Left cardiac atrium (tissue), 4 donors: Measurements from ENCODE around the gene SCIN. TPM values are rescaled to one million over a fixed set of nuclear protein-coding genes. Genes with fewer than 3 reads are reported as not detected.

Experiments used
- ATAC-seq, 2 donors: fragments of 200-7000 bp; cut with Tn5 transposase; one replicate each; pipeline ENCODE4 v1.9.1; 2020; ENCODE audit warnings: mild to moderate bottlenecking in 2 of 2, moderate library complexity in 2 of 2
- DNase-seq: peaks from one replicate; pipeline ENCODE4 v3.0.0-alpha.2; 2020
- intact Hi-C, 2 donors: fragments of 100-400 bp; cut with DNase I; formaldehyde crosslinking; loops; one replicate each; pipeline versions ENCODE4 v1.14.1 to v1.15.1; 2022 to 2023
- total RNA-seq, 2 donors: library from RNA; stranded (reverse); fragmentation: NEBNext Ultra II Directional; extraction: Animal tissue kit (Norgen Biotek cat#: 25700); gene quantifications; one replicate each; pipeline ENCODE4 v1.2.1, GENCODE V29; 2021
- donor health status: DM: no; HTN: yes; CAD: no.
- donor health status: DM: no; HTN: yes; CAD: no; lungs with severe emphysema.
- donor health status: DM: yes; HTN: yes; CAD: no.
- donor health status: Dilated cardiomyopathy.

Gene SCIN
- total RNA-seq, 2 donors from 2014 or later: 0.10 to 1.3 TPM

DNA sequence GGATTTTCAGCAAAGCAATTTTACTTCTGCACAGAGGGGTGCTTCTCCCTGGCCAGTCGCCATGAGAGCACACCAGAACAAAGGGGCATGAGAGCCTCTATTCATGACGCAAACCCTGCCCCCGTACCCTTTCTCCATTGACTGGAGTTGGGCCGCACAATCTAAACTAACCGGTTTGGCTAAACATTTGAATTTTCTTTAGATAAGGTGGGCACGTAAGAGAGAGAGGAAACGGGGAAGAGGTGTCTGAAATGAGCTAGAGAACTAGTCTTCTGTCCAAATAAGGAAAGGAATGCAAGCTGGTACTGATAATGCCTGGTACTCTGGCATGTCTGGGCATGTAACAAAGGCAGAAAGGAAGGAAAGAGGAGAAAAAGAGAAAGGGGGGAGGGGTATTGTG lies 13.2 kb upstream of the SCIN start:
- intact Hi-C loops: no loop called here
- DNase-seq: no peak
- no peak for ATAC-seq

DNA sequence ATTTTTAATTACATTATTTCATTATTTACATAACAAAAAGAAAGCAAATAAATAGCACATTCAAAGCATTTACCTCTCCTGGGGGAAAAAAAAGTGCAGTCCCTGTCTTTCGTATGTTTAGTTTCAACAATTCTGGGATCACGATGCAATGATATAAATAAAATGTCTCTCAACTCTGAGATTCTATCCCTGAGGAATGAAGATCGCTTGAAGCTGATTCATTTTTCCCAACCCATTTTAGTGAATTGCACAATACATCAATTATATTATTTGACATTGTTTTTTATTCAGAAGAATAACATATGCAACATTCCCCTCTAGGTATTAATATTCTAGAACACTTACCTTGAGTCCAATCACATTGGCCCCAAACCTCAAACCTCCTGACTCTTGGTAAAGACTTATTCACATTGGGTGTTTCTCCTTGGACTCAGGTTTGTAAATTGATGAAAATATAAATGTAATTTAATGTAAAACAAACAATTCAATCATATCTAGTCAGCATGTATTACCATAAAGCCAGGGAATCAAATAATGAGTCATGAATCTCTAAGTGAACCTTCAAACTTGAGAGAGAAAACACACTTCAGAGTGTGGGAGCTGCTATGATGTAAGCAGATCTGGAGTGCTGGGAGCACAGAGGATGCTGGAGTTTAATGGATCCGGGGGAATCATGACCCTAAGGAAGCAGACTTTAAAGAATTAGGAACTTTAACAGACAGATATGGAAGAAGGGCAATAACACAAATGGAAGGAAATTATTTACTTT lies 5.3 kb upstream of the SCIN start:
- no peak for DNase-seq
- intact Hi-C loops: no loop called here
- ATAC-seq: no peak

DNA sequence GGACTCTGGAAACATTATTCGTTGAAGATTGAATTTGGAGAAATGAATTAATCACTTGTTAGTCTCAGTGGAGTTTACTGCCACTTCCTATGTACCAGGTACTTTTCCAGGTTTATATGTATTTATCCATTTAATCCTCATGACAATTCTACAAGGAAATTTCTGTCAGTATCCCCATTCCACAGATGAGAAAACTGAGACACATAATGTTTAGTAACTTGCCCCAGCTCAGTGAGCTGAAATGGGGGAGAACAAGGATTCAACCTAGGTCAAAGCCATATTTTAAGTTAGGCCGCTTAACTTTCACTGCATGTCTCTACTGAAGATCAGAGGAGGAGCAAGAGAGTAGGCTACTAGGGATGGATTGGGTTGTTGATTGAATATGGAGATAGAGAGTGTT lies 4.6 kb upstream of the SCIN start:
- no peak for DNase-seq
- no peak for ATAC-seq
- intact Hi-C loops: no loop called here

DNA sequence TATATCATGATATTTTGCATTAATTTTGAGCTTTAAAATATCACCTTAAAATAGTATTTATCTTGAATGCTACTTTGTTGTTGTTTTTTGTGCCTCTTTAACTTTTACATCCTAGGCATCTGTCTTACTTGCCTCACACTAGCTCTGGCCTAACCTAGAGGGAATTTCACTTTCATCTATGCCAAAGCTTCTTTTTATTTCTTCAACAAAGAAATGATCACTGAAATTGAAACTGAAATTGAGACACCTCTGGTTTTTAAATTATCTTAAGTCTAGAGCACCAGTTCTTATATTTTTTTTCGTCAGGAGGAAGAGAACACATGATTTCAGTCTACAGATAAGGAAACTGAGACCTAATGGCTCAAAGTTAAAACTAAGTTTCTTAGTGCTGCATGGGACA lies 3.5 kb upstream of the SCIN start:
- intact Hi-C loops: no loop called here
- ATAC-seq (no peak), DNase-seq (no peak)

DNA sequence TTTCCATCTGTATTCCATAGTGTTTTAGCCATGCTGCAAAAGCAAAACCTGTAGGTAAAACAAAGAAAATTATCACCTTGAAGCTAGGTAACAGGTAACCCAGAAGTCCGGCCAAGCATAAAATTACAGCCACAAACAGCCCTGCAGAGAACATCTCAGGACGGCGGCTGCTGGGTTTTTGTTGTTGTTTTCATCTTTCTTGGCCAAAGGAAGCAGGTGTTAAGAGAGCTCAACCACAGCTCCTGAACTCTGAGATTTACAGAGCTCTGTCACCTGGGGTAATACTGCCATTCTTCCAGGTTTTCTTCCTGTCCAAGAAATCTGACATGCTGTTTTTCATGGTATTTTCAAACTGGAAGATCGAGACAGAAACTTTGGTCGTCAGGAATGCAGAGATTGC lies 847 bp upstream of the SCIN start:
- intact Hi-C loops: no loop called here
- DNase-seq (no peak), ATAC-seq (no peak)

DNA sequence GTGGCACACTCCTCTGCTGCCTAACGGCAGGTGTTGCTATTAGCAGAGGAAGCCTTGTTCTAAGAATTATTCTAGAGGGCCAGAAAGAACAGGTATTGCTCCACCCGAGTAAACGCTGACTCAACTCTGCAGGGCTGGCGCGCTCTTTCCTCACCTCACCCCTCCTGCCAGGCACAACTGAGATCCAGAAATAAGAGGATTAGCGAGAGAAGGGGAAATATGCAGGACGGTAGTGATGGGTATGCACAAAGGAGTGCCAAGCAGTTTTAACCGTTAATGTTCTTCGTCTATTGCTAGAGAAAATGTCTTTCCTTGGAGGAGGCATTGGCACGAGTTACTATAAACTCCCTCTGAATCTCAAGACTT lies 369 bp upstream of the SCIN start:
- DNase-seq (no peak), ATAC-seq (peak; percentile 62 to 89)
- intact Hi-C loops: no loop called here

DNA sequence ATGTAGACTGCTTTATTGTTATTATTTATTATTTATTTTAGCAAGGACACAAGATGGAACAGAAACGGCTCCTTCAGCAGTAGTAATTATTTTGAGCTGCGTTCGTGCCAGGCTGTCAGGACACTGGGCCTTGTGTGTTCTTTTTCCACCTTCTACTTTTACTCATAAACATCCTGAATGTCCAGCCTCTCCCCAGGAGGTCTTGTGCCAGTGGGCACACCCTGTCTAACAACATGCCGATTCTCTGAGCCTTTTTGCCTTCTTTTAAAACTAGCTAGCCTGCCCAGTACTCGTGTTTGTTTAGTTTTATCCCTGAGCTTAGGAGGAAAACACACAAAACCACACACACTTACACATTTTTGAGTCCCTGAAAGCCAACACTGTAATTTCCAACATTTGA lies 1.2 kb downstream of the SCIN start:
- DNase-seq (no peak), ATAC-seq (no peak)
- intact Hi-C loops: no loop called here

DNA sequence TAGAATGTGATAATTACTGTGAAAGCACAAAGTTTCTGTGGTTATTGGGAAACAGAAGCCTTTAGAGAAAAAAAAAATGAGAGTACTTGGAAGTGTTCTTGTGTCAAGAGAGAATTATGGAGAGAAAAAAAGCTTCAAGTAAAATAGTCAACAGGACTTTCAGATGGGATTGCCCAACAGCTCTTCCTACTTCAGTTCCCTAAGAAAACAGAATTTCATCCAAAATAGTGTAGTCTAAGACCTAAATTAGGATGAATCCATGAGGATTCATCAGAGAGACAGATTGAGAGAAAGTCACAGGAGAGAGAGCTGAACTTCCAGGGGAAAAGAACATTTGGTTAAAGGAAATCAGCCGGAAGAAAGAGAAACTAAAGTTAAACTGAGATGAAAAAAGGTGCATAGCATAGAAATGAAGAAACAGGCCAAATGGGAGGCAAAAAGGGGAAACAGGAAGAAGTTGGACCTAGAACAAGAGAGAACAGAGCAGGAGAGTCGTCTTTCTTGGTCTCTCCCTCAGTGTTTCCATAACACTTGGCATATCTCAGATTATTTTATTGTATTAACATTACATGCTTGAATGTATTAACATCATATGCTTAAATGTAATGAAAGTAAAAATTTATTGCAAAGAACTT lies 2.5 kb downstream of the SCIN start:
- ATAC-seq: no peak
- no peak for DNase-seq
- intact Hi-C loops: no loop called here

DNA sequence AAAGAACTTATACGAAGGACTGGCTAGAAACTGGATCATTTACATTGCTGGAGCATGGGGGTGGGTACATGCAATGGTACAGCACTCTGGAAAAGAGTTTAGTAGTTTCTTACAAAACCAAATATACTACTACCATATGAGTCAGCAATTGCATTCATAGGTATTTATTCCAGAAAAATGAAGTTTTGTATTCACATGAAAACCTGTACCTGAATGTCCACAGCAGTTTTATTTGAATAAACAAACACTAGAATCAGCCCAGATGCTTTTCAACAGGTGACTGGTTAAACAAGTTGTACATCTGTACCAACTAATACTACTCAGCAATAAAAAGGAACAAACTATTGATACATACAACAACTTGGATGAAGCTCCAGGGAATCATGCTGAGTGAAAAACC lies 3.4 kb downstream of the SCIN start:
- DNase-seq (no peak), ATAC-seq (no peak)
- intact Hi-C loops: no loop called here

DNA sequence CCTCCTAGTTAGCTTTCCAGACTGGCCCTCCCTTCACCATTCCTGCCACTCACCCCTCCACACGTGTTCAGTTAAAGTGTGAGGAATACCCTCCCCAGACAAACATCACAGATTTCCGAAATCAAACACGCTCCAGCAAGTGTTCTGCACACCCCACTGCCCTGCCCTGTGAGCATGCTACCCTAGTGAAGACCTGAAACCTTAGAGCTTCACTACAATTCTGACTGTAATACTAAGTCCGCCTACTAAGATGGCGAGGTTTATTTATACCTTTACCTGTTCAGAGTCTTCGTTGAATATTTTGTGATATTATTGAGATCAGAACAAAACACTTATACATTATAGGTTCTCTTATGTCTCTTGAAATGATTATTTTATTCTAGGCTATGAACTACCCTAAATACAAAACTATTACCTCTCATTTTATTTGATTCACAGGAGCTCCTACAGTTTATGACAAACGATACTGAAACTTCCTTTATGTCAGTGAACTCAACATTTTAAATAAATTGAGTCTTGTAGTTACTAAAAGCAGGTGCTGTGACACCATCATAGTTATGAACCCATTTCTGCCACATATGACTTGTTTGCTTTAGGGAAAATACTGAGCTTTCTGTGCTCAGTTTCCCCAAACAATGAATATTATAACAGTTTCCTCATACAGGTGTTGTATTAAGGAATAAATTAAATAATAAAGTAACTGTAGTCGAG lies 8.6 kb downstream of the SCIN start:
- intact Hi-C loops: no loop called here
- DNase-seq (no peak), ATAC-seq (no peak)

DNA sequence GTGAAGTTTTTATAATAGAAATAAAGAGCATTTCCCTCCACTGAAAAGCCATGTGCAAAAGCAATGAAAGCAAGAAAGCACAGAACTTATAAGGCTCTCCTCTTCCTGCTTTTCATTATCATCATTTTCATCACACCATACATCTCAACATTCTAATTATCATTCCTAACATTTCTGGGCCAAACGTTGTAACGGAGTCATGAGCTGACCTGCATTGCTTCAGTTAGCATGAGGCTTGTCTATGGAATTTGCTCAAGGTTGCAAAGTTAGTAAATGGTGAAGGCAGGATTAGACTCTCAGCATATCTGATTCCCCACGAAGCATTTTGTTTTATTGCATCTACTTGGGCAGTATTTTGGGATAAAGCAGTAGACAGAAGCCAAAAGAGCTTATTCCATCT lies 11.4 kb downstream of the SCIN start:
- DNase-seq: no peak
- intact Hi-C loops: no loop called here

DNA sequence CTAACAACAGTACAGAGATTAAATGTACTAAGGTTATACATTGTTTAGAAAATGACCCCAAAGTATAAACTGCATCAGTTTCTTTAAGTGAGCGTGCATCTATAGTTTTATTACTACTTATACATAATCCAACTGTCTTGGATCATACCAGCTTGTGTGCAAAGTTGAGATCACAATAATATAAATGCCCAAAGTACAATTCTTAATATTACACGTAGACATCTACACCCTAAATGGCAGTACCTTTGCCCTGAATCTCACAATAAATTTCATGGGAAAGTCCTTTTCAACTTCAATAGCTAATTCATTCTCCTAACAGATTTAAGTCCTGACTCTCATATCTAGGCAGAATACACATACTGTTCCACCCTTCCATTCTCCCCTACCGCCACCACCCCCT lies 11.8 kb downstream of the SCIN start:
- no peak for DNase-seq
- intact Hi-C loops: no loop called here
- no peak for ATAC-seq

More for the DNA sequence above, 11.4 kb downstream of the SCIN start:
- no peak for ATAC-seq

DNA sequence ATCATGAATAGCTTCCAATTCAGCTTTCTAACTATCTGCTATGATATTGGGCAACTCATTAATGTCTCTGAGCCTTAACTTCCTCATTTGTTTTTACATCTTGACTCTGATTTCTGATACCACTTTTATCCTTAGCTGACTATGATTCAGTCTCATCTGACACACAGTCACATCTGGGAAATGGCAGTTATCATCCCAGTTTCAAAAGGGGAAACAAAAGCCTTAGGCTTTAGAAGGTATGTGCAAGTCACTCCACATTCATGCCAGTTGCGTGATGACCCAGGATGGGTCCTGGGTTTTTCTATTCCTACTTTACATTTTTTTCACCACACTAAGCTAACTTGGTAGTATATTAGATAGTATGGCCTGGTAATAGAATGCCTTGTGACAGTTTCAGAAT lies 12.7 kb downstream of the SCIN start:
- DNase-seq (no peak), ATAC-seq (no peak)
- intact Hi-C loops: no loop called here

DNA sequence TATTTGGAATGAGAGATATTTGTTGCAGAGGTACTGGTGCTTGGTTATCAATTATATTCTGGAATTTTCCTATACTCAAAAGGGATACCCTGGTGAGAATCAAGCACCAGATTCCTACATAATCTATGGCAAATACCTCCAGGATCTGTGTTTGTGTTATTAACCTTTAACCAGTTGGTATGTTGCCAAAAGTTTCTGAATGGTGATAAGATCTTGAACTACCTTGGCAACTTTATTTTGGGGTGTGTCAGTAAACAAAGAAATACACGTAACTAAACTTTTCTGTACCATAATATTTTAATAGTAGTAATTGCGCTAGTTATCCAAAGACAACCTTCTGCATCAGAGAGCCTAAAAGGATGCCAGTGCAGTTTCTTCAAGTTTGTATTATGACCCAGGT lies 13.4 kb downstream of the SCIN start:
- intact Hi-C loops: no loop called here
- ATAC-seq (no peak), DNase-seq (no peak)

DNA sequence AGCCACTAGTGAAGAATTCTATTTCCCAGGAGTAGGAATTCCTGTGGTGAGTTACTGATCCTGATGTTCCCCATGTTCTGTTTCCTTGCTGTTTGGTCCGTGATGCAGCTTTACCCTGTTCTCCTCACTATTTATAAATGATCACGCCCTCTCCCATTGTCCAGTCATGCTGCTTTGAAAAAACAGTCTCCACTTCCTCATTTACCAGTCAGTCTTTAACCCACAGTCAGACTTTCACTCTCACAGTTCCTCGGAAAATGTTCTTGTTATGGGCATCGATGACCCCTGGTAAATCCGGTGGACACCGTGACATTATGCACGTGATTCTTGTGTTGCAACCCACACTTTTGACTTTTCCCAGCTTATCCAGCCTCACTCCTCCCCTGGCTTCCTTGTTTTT lies 14.4 kb downstream of the SCIN start:
- ATAC-seq (peak; percentile 53 to 66), DNase-seq (no peak)
- intact Hi-C loops: no loop called here

DNA sequence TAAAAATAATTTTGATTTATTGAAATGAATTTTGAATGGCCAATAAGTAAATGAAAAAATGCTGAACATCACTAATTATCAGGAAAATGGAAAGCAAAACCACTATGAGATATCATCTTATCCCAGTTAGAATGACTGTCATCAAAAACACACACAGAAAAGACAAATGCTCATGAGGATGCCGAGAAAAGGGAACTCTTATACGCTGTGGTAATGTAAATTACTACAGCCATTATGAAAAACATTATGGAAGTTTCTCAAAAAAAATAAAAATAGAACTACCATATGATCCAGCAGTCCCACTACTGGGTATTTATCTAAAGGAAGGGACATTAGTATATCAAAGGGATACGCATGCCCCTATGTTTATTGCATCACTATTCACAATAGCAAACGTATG lies 15.8 kb downstream of the SCIN start:
- intact Hi-C loops: no loop called here
- ATAC-seq (no peak), DNase-seq (no peak)

DNA sequence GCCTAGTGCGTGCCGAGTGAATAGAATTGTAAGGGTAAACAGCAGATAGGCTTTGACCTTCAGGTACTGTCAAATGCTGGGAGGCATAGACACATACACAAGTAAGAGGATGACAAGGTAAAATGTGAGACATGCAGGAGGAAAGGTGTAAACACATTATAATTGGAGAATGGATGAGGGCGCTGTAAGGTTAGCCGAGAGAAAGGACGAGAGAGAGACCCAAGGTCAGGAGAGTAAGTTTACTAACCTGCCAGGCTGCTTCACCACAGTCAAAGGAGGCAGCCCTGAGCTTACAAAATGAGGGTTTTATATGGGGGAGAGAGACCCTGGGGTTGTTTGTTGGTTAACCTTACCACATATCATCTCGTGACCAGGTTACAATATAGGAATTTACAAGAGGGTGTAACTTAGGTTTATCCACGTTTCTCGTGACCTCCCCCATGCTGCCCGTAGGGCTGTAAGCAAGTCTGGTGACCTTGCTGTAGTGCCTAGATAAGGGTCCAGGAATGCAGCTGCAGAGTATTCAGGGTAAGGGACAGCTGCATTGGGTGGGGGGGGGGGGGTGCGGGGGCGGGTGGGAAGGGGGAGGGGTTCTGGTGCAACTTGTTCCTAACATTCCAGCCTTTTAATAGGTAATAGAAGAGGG lies 17.9 kb downstream of the SCIN start:
- no peak for DNase-seq
- no peak for ATAC-seq

DNA sequence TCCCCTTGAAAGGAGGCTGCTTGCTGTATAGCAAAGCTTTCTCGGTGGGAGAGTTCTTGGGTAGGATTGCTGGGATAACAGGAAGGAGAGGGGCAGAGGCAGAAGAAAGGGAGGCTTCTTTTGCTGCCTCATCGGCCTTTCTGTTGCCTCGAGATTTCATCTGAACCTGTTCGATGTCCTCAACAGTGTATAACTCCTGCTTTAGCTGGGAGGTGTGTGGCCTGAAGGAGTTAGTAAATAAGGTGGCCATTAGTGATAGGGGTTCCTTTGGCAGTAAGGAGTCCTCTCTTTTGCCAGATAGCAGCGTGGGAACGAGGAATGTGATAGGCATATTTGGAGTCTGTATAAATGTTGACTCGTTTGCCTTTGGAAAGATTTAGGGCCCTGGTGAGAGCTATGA lies 20.0 kb downstream of the SCIN start:
- intact Hi-C loops: no loop called here
- no peak for DNase-seq
- ATAC-seq: no peak

More for the DNA sequence above, 17.9 kb downstream of the SCIN start:
- intact Hi-C loops: no loop called here

DNA sequence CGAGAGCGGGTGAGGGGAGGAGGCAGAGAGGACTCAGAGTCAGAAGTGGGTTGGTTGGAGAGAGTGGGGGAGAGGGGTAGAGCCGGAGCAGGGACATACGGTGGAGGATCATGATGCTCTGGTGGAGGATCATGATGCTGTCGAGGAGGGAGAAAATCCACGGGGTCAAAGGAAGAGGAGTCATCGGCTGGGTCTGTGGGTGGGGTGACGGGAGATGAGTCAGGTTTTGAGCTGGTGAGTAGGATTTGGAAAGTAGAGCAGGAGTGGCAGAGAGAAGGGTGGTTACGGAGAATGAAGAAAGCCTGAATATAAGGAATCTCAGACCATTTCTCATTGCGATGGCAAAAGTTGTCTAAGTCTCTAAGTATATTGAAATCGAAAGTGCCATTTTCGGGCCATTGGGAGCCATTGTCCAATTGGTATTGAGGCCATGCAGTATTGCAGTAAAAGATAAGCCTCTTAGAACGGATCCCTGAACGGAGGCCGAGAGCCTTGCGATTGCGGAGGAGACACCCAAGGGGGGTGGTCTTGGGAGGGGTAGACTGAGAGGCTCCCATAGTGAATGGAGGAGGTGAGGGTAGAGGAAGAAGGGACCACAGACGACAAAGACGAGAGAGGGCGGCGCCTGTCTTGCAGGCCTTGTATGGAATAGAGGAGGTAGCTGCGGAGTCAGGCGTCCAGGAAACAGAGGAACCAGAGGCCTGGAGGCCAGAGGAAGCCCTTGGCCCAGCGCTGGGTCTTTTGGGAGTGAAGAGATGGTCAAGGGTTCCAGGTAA lies 23.8 kb downstream of the SCIN start:
- no peak for ATAC-seq
- no peak for DNase-seq
- intact Hi-C loops: no loop called here

DNA sequence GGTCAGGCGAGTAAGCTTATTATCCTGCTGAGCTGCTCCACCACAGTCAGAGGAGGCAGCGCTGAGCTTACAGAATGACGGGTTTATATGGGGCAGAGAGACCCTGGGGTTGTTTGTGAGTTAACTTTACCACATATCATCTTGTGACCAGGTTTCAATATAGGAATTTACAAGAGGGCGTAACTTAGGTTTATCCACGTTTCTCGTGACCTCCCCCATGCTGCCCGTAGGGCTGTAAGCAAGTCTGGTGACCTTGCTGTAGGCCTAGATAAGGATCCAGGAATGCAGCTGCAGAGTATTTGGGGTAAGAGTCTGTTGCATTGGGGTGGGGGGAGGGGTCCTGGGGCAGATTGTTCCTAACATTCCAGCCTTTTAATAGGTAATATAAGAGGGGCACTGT lies 24.6 kb downstream of the SCIN start:
- ATAC-seq (no peak), DNase-seq (no peak)
- intact Hi-C loops: no loop called here
